ENCODE measurements around the gene KCNE3. TPM values are rescaled to one million over a fixed set of nuclear protein-coding genes. Genes with fewer than 3 reads are reported as not detected.

The KCNE3 gene, protein sequence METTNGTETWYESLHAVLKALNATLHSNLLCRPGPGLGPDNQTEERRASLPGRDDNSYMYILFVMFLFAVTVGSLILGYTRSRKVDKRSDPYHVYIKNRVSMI
- under 0.01 and 0.22 TPM in 2 replicates for total RNA-seq (2012; rRNA removed)

DNA sequence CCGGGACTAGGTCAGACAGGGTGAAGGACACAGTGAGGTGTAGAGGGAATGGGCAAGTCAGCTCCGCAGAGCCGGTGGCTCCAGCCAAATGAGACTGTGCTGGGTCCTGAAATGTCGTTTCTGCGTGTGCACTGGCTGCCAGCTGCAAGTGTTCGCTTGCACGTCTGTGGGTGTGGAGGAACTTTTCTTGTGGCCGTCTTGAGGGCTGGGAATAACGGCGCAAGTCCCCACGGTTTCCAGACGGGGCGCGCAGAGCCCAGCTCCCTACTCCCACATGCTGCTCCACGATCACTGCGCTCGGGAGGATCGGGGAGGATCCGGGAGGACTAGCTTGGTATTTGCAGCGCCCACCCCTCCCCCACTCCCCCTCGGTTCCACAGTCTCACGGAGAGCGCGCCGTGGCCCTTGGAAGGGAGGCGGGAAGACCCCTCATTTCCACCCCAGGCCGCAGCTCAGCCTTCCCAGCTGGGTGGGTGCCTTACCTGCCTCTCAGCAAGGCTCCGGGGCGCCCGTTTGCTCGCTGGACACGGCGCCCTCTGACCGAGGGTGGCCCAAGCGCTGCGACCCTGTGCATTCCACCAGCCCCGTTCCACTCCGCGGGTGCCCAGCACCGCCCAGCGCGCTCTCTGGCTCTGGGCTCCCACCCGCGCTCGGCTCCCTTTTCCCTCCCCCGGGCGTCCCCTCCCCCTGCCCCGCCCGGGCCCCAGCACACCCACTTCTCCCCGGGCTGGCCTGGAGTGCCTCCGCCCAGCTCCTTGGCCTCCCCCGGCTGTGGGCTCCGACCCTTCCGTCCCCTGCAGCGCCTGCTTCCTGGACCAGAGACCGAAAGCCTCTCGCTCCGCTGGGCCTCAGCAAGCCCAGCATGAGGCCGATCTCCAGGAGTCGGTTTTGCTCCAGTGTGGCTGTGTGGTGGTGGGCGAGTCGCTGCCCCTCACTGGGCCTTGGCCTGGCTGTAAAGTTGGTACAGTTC lies at the start of gene KCNE3:
KCNE3 (minus strand) TSS at position 634 of the 970 bp plus-strand sequence. CDS start 9,986 bp downstream, outside the sequence.
- Histone ChIP-seq H3K4me2 (ENCODE audit: low read length) (peak within 1 kb of the TSS; percentile 88), H3K4me3 (ENCODE audit: low read length) (peak within 1 kb of the TSS; percentile 67), H3K27me3 (ENCODE audit: control insufficient read depth, insufficient read depth, low read length) (peaks cover 52% of the 10 kb centered on the region), H3K9ac (ENCODE audit: low read depth, low read length) (peak within 1 kb of the TSS; percentile 34), H3K36me3 (ENCODE audit: insufficient read depth, low read length) (no peaks in the 10 kb centered on the region), H3K9me3 (replicated peaks; ENCODE audit: low read length) (no peaks in the 10 kb centered on the region), H3K4me1 (ENCODE audit: control insufficient read depth, insufficient read depth, low read length) (peaks cover 13% of the 10 kb centered on the region)

DNA sequence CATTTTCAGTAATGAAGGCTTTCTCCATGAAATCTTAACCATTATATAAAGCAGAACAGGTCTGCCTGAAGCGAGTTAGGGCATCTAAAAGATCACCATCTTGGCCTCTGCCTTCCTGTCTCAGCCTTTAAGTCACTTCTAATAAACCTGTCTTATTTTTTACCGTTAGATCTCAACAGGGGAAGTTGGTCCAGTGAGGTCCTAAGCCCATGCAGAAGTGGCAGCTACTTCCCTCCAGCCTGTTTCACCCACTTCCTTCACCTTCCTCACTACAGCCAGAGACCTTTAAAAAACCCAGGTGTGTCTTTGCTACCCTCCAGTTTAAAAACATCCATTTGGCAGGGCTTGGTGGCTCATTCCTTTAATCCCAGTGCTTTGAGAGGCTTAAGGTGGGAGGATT lies 40.2 kb upstream of the KCNE3 start:
- Histone ChIP-seq H3K9me3 (replicated peaks; ENCODE audit: low read length) (peaks cover 3% of the 10 kb centered on the region), H3K27me3 (ENCODE audit: control insufficient read depth, insufficient read depth, low read length) (peaks cover 26% of the 10 kb centered on the region), H3K9ac (ENCODE audit: low read depth, low read length) (no peak overlapping the region), H3K4me3 (ENCODE audit: low read length) (no peak overlapping the region), H3K4me2 (ENCODE audit: low read length) (no peak overlapping the region), H3K36me3 (ENCODE audit: insufficient read depth, low read length) (no peaks in the 10 kb centered on the region), H3K4me1 (ENCODE audit: control insufficient read depth, insufficient read depth, low read length) (peaks cover 4% of the 10 kb centered on the region)

DNA sequence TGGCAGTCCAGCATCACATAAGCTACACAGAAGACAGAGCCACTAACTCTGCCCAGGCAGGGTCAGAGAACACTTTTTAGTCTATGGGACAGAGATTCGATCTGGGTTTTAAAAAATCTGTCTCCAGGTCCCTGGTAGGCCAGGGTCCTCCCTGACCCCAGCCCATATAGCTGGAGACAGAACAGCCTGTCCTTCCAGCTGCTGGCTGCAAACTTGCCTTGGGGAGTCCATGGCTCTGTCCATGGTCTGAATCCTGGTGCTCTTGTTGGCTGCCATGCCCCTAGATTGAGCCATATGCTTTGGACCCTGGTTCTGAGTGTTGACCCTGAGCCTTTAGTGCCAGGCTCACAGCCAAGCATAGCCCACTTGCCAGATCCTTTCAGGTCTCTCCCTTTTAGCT lies 39.5 kb upstream of the KCNE3 start:
- Histone ChIP-seq H3K4me1 (ENCODE audit: control insufficient read depth, insufficient read depth, low read length) (peaks cover 4% of the 10 kb centered on the region), H3K9me3 (replicated peaks; ENCODE audit: low read length) (peaks cover 5% of the 10 kb centered on the region), H3K27me3 (ENCODE audit: control insufficient read depth, insufficient read depth, low read length) (peaks cover 19% of the 10 kb centered on the region), H3K4me3 (ENCODE audit: low read length) (no peak overlapping the region), H3K36me3 (ENCODE audit: insufficient read depth, low read length) (no peaks in the 10 kb centered on the region), H3K9ac (ENCODE audit: low read depth, low read length) (no peak overlapping the region), H3K4me2 (ENCODE audit: low read length) (no peak overlapping the region)

DNA sequence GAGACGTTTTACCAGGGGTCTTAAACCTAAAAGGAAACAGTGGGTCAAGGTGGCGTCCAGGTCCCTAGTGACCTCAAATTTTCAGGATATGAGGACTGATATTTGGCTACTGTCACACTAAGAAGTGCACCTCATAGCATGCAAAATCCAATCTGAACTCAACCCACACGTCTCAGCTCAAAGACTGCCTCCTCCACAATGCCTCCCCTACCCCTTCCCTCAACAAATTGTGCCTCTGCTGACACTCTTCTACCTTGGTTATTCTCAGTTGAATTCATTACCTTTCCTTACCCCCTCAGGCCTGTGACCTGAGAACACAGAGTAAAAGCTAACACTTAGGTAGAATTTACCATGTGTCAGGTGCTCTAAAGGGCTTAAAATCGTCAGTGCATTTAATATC lies 38.6 kb upstream of the KCNE3 start:
- Histone ChIP-seq H3K9ac (ENCODE audit: low read depth, low read length) (no peak overlapping the region), H3K27me3 (ENCODE audit: control insufficient read depth, insufficient read depth, low read length) (peaks cover 10% of the 10 kb centered on the region), H3K4me1 (ENCODE audit: control insufficient read depth, insufficient read depth, low read length) (peaks cover 4% of the 10 kb centered on the region), H3K4me3 (ENCODE audit: low read length) (no peak overlapping the region), H3K4me2 (ENCODE audit: low read length) (no peak overlapping the region), H3K9me3 (replicated peaks; ENCODE audit: low read length) (peaks cover 5% of the 10 kb centered on the region), H3K36me3 (ENCODE audit: insufficient read depth, low read length) (no peaks in the 10 kb centered on the region)

DNA sequence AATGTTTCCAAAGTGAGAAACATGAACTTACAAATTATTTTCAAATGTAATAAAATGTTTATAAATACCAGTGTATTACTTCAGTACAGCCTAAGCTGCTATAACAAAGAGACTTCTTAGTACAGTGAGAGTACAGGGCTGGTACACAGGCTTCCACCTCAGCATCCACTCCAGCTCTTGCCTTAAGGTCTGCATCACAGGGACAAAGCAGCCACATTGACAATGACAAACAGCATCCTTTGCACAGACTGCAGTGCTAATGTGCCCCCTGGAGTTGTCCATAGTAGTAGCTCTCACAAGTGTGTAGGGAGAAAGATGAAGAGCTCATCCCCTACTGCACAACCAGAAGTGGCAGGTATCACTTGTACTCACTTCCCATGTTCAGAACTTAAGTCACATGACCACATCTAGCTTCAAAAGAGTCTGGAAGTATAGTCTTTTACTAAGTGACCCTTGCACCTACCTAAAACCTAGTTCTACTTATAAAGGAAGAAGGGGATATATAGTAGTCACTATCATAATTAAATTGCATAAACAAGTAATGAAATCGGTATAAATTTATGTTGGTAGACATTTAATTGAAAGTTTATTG lies 36.8 kb upstream of the KCNE3 start:
- Histone ChIP-seq H3K9ac (ENCODE audit: low read depth, low read length) (no peak overlapping the region), H3K4me1 (ENCODE audit: control insufficient read depth, insufficient read depth, low read length) (peaks cover 4% of the 10 kb centered on the region), H3K36me3 (ENCODE audit: insufficient read depth, low read length) (no peaks in the 10 kb centered on the region), H3K27me3 (ENCODE audit: control insufficient read depth, insufficient read depth, low read length) (peaks cover 6% of the 10 kb centered on the region), H3K4me2 (ENCODE audit: low read length) (no peak overlapping the region), H3K4me3 (ENCODE audit: low read length) (no peak overlapping the region), H3K9me3 (replicated peaks; ENCODE audit: low read length) (peaks cover 5% of the 10 kb centered on the region)

DNA sequence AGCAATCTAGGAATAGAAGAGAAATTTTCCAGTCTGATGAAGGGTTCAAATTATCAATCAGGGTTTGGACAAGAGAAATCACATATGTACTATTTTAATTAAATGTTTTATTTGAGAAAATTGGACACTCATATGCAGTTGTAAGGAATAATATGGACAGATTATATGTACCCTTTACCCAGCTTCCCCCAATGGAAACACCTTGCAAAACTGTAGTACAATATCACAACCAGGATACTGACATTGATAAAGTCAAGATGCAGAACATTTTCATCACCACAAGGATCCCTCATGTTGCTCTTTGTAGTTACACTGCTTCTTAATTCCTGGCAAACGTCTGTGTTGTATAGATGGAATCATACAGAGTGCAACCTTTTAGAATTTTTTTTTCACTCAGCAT lies 27.6 kb upstream of the KCNE3 start:
- Histone ChIP-seq H3K27me3 (ENCODE audit: control insufficient read depth, insufficient read depth, low read length) (no peaks in the 10 kb centered on the region), H3K9ac (ENCODE audit: low read depth, low read length) (no peak overlapping the region), H3K4me3 (ENCODE audit: low read length) (no peak overlapping the region), H3K9me3 (replicated peaks; ENCODE audit: low read length) (no peaks in the 10 kb centered on the region), H3K4me2 (ENCODE audit: low read length) (no peak overlapping the region), H3K36me3 (ENCODE audit: insufficient read depth, low read length) (no peaks in the 10 kb centered on the region), H3K4me1 (ENCODE audit: control insufficient read depth, insufficient read depth, low read length) (peaks cover 9% of the 10 kb centered on the region)

DNA sequence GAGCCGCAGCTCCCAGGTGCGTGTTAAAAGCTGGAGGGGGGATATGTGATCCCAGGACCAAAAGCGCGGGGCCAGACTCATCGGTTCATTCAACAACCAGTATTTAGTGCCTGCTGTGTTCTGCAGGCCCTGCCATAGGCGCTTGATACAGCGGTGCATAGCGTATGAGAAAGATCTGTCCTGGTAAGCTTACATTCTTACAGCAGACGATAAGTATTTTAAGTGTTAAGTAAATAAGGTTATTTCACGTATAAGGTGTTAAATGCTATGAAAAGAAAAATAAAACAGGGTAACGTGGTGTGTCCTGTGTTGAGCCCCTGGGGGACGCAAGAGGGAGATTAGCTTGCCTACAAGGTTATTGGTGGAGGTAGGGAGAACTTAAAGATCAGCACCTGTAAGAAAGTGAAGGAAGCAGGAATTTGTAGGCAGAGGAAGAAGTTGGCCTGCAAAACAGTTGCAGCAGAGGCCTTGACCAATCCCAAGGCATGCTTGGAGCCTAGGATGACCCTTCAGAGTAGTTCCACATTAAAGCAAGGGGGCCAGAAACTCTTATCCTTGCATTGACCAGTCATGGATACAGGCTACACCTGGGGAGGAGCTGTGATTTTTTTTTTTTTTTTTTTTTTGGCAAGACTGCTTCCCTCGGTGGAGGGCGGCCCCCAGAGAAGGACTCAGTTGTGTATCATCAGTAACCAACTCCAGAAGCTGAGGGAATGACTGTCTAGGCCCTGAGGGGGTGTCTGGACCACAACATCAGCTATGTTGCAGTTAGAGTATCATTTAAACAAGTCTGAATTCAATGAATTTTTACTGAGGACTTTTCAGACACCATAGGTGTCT lies 26.7 kb upstream of the KCNE3 start:
- Histone ChIP-seq H3K4me2 (ENCODE audit: low read length) (peak overlapping the region; percentile 99), H3K9me3 (replicated peaks; ENCODE audit: low read length) (no peaks in the 10 kb centered on the region), H3K4me1 (ENCODE audit: control insufficient read depth, insufficient read depth, low read length) (peaks cover 9% of the 10 kb centered on the region), H3K36me3 (ENCODE audit: insufficient read depth, low read length) (no peaks in the 10 kb centered on the region), H3K4me3 (ENCODE audit: low read length) (peak overlapping the region; percentile 92), H3K27me3 (ENCODE audit: control insufficient read depth, insufficient read depth, low read length) (no peaks in the 10 kb centered on the region), H3K9ac (ENCODE audit: low read depth, low read length) (peak overlapping the region; percentile 92)

DNA sequence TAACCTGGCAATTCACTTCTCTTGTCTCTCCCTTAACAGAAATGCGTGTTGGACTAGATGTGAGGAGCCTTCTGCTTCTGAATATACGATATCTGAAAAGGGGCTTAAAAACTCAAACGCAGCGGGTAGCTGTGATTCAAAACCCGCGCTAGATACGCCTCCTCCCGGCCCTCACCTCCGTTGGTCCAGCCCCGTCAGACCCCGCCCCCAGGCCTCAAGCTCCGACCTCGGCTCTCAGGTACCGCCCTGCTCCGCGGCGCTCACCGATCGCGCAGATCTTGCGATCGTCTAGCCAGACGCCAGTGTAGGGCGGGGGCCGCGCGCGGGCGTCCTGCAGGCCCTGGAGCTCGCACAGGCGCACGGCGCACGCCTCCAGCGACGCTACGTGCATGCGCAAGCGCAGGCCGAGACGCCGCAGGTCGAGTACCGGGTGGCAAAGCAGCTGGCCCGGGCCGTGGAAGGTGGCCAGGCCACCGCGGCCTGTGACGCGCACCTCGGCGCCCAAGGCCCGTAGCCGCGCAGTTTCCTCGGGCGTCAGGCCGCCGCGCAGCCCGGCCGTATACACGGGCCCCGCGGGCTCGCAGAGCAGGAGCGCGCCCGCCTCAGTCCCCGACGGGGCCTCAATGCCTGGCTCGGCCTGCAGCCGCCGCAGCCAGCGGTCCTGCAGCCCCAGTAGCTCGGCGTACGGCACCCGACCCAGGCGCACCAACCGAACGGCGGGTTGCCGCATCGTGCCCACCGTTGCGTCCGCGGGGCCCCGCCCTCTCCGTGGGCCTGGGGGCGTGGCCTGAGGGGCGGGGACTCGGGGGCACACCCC lies 25.8 kb upstream of the KCNE3 start, which contains the start of gene LIPT2:
LIPT2 (minus strand) TSS at position 751 of the 817 bp plus-strand sequence; CDS start at position 730, 21 bp downstream.
- Histone ChIP-seq H3K36me3 (ENCODE audit: insufficient read depth, low read length) (no peaks in the 10 kb centered on the region), H3K4me1 (ENCODE audit: control insufficient read depth, insufficient read depth, low read length) (peaks cover 9% of the 10 kb centered on the region), H3K4me2 (ENCODE audit: low read length) (peak within 1 kb of the TSS; percentile 99)

DNA sequence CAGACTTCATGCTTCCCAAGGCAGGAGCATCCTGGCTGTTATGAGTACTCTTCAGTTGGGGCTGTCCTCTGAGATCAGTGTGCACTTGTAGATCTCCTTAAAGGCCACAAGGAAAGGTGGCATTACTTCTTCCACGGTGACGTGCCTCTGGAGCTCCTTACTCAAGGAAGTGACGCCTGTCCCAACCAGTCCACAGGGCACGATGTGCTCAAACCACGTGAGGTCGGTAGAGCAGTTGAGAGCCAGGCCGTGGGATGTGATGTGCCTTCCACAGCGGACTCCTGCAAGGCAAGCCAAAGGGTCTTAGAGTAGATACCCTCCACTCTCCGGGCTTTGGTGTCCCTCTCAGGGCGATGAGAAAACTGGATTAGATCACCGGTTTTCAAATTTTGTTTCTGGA lies 24.7 kb upstream of the KCNE3 start:
- Histone ChIP-seq H3K9ac (ENCODE audit: low read depth, low read length) (peak overlapping the region; percentile 92), H3K4me3 (ENCODE audit: low read length) (peak overlapping the region; percentile 39)

More for the DNA sequence above, 25.8 kb upstream of the KCNE3 start, which contains the start of gene LIPT2:
- peak within 1 kb of the TSS; percentile 92 for H3K4me3 ChIP-seq (ENCODE audit: low read length)
- H3K9ac ChIP-seq (ENCODE audit: low read depth, low read length) = peak within 1 kb of the TSS; percentile 92
- H3K27me3 ChIP-seq (ENCODE audit: control insufficient read depth, insufficient read depth, low read length) = no peaks in the 10 kb centered on the region
- no peaks in the 10 kb centered on the region for H3K9me3 ChIP-seq (replicated peaks; ENCODE audit: low read length)

DNA sequence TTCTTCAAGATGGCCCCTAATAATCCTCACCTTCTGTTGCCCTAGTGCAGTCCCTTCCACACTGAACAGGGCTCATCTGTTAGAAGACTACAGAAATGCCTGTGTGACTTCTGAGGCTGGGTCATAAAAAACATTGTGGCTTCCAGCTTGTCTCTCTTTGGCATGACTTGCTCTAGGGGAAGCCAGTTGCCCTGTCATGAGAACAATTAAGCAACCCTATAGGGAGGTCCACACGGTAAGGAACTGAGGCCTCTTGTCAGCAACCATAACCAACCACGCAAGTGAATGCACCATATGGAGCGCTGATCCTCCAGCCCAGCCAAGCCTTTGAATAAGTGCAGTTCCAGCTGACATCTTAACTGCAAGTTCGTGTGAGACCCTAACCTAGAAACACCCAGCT lies 23.6 kb upstream of the KCNE3 start:
- peaks cover 9% of the 10 kb centered on the region for H3K4me1 ChIP-seq (ENCODE audit: control insufficient read depth, insufficient read depth, low read length)
- H3K9me3 ChIP-seq (replicated peaks; ENCODE audit: low read length) = no peaks in the 10 kb centered on the region
- no peaks in the 10 kb centered on the region for H3K36me3 ChIP-seq (ENCODE audit: insufficient read depth, low read length)
- no peaks in the 10 kb centered on the region for H3K27me3 ChIP-seq (ENCODE audit: control insufficient read depth, insufficient read depth, low read length)
- no peak overlapping the region for H3K4me2 ChIP-seq (ENCODE audit: low read length)
- H3K9ac ChIP-seq (ENCODE audit: low read depth, low read length) = no peak overlapping the region
- no peak overlapping the region for H3K4me3 ChIP-seq (ENCODE audit: low read length)

More for the DNA sequence above, 24.7 kb upstream of the KCNE3 start:
- H3K36me3 ChIP-seq (ENCODE audit: insufficient read depth, low read length) = no peaks in the 10 kb centered on the region
- no peaks in the 10 kb centered on the region for H3K27me3 ChIP-seq (ENCODE audit: control insufficient read depth, insufficient read depth, low read length)
- no peaks in the 10 kb centered on the region for H3K9me3 ChIP-seq (replicated peaks; ENCODE audit: low read length)
- peak overlapping the region; percentile 99 for H3K4me2 ChIP-seq (ENCODE audit: low read length)
- peaks cover 9% of the 10 kb centered on the region for H3K4me1 ChIP-seq (ENCODE audit: control insufficient read depth, insufficient read depth, low read length)
